Measurements from ENCODE around the gene MYL4.
"Not testable (repeated sequence)": the region's sequence is repeated elsewhere in the genome, so short reads cannot be mapped to it uniquely, and the experiment has no call there.

Gene MYL4

DNA sequence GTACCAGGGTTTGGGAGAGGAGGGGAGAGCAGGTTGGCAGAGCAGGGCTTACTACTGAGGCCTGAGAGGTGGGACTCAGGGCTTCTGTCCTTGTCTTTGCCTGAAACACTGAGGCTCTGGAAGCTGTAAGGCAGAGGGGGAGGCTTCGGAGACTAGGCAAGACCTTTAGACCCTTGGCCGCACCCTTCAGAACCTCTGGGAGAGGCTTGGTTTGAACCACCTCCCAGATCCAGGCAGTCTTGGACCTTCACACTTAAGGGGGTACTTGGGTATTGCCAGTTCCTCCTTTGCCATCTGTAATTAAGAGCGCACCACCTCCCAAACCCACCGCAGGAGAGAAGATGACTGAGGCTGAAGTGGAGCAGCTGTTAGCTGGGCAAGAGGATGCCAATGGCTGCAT, 12.9 kb downstream of the MYL4 start:
- DNase-seq, result no peak

DNA sequence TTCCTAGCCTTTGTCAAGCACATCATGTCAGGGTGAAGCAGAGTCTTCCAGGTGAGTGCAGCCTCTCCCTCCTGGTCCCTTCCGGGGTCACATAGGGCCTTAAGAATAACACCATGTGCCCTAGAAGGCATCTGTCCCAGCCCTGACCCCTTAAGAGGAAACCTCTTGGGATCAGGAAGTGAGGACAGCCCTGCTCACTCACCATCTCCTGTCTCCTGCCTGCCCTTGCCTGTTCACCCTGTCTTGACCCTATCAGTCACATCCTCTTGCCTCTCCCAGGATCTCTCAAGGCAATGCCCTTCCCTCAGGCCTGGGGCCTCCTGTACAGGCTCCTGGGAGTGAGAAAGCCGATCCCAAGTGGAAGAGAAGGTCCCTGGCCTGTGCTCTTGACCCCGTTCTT, 13.9 kb downstream of the MYL4 start:
- no peak for DNase-seq

- DNase-seq, result no peak
These were observed 14.3 kb downstream of the MYL4 start for GRCh38 chr17:47223460-47223859.

GRCh38 chr17:47224077-47224476, 14.9 kb downstream of the MYL4 start:
- DNase-seq, result not testable (repeated sequence)

GRCh38 chr17:47224966-47225365, 15.8 kb downstream of the MYL4 start:
- no peak for DNase-seq

DNA sequence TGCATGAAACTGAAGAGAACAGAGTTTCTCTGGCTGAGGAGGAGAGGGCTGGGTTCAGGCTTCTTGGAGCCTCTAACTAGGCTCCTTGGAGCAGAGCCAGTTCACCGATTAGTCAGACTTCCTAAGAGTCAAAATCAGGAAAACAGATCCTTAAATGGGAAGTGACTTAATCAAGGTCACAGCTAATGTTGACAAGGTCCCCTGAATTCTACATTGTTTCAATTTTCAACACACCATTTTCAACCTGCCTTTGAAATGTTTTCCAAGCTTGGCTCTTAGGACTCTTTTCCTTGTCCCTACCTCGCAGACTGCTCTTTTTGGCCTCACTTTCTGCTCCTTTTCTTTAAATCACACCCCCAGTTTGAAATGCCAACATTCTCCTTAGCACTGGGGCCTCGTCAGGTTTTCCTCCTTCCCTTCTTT, 16.3 kb downstream of the MYL4 start:
- peak; percentile 29 to 55 for DNase-seq

DNA sequence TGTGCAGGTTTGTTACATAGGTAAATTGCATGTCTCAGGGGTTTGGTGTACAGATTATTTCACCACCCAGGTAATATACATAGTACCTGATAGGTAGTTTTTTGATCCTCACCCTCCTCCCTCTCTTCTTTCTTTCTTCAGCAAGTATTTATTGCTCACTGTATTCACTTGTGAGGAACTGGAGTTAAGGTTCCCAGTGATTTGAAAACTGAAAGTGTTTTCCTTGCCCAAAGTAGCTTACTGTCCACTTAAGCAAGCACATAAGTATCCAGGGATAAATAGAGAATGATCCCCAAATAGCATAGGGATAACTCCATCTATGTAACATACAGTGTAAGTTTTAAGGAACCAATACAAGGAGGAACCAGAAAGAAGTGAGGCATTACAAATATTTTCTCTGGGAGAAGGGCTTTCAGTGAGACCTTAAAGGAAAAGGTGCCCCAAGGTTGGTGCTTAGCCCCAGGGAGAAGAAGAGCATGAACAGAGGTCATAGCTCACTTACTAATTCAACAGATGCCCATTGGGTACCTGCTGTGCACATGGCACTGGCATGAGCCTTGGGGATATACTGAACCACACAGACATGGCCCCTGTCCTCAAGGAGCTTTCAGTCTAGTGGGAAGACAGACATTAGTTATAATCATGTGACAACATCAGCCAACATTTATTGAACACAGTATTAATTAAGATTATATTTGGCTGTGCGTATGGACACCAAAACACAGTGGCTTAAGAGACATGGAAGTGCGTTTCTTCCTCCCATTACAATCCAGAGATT, 17.0 kb downstream of the MYL4 start:
- no peak for DNase-seq

DNA sequence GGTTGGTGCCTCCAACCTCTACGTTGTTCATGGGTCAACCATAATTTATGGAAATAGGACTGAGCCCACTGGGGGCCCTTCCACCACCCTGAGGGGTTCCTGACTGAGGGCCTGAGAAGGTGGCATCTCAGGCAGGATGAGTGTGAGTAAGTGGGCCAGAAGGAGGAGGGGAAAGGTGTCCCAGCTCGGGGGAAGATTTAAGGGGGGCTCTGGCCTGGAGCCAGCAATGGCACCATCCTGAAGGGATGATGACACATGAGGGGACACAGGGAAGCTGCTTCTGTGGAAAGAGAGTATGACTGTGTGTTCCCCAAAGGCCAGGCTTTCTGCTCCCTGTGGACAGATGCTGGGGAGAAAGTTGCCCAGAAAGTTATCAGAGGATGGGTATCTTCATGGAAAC, 18.7 kb downstream of the MYL4 start:
- no peak for DNase-seq

DNA sequence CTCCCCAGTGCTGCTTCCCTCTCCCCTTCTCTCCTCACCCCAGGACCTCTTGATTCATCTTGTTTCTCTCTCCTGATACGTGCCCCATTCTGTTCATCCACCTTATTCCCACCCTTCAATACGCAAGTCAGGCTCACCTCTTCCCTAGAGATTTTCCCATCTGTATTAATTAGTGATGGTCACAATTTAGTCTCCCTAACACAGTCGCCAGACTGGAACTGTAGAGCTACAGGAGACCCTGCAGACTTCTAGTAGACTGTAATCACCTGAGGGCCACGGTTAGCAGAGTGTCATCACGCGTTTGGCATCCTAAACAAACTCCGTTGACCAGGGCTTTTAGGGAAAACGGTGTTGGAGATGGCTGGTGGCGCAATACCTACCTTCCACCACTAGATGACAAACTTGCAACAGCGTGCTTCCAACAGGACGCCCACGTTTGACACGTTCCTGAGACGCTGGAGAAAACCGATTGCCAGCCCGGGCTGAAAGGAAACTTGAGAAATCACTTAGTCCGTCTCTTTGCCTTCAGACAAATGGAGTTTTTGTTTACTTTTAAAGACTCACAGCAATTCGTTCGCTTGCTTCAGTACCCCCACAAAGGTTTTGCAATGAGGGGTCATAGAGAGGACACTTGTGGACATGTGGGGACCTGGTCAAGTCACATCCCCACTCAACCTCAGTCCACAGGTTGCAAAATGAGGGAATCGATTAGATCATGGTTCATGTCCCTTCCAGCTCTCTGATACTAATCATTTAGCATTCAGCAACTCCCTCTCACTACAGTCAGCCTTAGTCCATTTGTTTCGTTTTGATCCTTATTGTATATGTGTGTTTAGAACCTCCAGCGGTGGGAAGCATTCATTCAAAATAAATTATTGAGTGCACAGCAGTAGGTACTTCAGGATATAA, 20.6 kb downstream of the MYL4 start:
- DNase-seq, result peak; percentile 89 to 91

- DNase-seq, result no peak
These were observed 21.7 kb downstream of the MYL4 start for GRCh38 chr17:47230864-47231263.

DNA sequence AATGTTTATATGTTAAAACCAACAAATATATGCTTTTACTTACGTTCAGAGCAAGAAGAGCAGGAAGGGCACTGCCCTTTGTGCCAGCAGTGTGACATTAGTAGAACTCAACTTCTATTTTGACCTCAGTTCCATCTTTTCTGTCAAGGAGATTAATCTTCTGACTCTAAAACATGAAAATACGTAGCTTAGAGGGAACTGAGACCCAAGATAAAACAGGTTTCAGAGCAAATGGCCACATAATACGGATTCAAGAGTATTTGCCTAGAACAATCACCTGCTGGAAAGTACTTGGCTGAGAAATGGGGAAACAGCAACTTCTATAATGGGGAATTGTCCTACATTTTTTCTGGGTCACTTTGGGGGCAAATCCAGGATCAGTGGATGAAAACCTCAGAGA, 22.2 kb downstream of the MYL4 start:
- DNase-seq, result no peak

DNA sequence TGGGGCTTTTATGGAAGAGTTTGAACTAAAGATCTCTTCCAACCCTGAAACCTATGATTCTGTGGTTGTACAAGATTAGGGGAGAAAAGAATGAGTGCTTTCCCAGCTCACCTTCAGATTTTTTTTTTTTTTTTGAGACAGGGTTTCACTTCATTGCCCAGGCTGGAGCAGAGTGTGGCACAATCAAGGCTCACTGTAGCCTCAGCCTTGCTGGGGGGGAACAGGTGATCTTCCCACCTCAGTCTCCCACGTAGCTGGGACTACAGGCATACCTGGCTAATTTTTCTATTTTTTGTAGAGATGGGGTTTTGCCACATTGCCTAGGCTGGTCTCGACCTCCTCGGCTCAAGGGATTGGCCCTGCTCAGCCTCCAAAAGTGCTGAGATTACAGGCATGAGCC, 22.7 kb downstream of the MYL4 start:
- no peak for DNase-seq

DNA sequence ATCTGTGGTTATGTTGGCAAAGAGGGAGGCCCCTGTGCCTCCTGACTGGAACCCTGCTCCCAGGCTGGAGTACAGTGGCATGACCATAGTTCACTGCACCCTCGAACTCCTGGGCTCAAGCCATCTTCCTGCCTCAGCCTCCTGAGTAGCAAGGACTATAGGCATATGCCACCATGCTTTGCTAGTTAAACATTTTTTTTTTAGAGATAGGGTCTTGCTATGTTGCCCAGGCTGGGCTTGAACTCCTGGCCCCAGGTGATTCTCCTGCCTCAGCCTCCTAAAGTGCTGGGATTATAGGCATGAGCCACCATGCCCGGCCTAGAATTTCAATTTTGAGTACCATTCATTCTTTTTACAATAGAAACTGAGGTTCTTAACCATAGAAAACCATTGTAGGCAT, 23.3 kb downstream of the MYL4 start:
- DNase-seq, result no peak

GRCh38 chr17:47235506-47235905, 26.4 kb downstream of the MYL4 start:
- no peak for DNase-seq

GRCh38 chr17:47235923-47236322, 26.8 kb downstream of the MYL4 start:
- no peak for DNase-seq

DNA sequence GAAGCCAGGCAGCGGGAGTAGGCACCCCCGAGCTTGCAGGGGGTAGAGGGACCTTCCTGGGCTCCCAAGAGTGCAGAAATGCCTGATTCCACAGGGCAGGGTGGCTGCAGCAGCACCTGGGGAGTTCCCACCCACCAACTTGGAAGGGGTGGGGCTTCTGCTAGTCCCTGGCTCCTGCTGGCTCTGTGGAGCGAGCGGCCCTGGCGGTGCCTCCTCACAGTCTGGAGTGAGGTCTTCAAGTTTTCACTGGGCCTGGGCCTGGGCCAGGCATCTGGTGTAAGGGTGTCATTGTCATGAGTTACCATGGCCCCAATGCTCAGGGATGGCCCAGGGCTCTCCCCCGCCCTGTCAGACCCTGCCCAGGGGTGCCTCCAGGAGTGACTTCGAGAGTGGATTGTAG, 28.7 kb downstream of the MYL4 start:
- no peak for DNase-seq

DNA sequence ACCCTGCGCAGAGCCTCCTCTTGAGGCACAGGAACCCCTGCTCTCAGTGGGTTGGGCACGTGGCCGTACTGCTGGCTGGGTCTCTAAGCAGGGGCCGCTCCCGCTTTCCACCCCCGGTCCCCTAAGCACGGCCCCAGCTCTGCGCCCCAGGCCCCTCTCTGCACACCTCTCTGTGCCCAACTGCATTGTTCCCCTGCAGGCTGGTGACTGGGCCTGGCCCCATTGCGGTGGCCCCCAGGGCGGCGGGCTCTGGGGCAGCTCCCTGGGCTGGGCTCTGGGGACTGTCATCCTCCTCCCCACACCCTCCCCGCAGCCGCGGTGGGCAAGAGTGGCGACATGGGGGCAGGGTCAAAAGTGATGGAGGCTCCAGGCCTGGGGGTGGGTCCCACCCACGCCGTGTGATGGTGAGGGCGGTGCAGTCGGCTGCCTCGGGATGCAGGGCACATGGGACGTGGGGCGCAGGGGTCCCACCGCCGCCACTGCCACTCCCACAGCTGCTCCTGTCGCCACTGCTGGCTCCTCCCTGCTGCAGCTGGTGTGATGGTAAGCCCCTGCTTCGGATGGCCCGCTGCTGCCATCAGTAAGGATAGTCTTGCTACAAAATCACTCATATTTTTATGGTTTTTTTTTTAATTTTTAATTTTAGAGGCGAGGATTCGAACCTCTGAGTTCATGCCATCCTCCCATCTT, 29.3 kb downstream of the MYL4 start:
- no peak for DNase-seq

DNA sequence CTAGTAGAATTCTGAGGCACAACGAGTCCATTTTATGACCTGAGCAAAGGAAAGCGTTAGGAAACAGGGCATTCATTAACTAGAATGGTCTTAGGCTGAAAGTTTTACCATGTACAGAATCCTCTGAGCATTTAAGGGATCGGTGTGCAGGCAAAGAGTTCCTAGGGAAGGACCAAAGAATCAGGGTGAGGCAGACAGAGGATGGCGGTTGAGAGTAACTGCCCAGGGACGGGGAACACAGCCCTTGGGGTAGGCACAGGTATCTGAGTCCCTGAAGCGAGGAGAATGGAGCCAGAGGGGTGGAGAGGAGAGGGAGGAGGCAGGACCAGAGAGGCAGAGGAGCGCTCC, 30.4 kb downstream of the MYL4 start:
- no peak for DNase-seq

DNA sequence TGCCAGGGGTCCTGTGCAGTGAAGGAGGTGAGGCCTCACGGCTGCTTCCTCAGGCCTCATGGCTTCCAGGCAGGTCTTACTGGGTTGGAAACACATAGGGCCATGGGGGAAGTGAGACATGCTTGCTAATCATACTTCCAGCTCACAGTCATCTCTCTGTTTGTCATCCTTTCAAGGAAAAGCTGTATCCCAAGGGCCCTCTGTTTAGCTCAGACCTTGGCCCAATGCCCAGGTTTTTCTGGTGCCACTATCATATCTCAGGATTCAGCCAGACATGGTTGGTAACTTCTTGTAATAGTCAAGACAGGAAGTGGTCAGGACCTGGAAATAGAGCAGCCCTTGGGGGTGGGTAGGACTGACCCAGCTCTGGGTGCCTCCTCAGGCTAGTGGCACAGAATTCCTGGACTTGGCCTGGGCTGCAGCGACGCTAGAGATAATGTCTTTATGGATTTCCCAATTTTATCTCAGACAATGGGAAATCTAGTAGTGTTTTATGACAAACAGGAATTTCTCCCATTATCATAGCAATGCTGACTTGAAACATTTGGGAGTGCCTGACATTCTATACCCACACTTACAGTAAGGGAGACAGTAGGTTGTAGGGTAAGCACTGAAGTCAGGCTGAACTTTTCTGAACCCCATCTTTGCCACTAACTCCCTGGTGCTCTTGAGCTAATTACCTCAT, 31.0 kb downstream of the MYL4 start:
- DNase-seq, result peak; percentile 81 to 83

GRCh38 chr17:47240806-47241205, 31.7 kb downstream of the MYL4 start:
- no peak for DNase-seq

GRCh38 chr17:47242648-47243047, 33.5 kb downstream of the MYL4 start:
- DNase-seq, result no peak

DNA sequence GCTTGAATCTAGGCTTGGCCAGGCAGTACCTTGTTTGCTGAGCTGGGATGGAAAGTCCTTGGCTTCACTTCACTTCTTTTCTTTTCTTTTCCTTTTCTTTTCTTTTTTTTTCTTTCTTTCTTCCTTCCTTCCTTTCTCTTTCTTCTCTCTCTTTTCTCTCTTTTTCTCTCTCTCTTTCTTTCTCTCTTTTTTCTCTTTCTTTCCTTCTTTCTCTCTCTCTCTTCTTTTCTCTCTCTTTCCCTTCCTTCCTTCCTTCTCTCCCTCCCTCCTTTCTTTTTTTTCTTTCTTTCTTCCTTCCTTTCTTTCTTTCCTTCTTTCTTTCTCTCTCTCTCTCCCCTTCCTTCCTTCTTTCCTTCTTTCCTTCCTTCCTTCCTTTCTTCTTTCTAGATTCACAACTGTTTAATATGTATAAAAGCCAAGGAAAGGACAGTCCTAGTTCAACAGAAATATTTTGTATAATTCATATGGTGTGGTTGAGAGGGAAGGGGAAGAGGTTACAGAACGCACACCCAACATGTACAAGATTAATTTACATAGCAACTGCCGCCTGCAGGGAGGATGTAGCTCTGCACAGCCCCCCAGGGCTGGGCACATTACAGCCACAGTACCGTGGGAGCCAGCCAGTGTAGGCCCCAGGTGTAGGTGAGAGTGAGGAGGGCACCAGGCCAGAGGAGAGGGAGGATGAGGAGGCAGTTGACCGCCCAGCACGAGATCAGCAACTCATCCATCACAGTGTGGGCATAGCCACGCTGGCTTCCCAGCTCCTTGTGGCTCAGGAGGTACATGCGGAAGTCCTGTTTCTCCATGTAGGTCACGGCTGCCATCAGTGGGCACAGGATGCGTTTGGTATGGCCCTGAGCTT, 34.8 kb downstream of the MYL4 start:
- DNase-seq, result peak in 1 of 2 experiments; percentile 6

Data from Kasumi-1 (cell line).